ENCODE results near the gene SPDYC.

- TF ChIP-seq FOXP4 (CRISPR knock-in tag; IDR thresholded peaks at IDR 0.05) = no peak
- TF ChIP-seq EZH2 (conservative IDR thresholded peaks at IDR 0.05; ENCODE audit: low read depth, low read length) = no peak
These were observed 2.4 kb upstream of the SPDYC start for GRCh38 chr11:65167656-65168055.

All from HepG2 (cell line).